SK-N-MC (cell line): ENCODE results near the gene MAX.

Experiments used
- EZH2 ChIP-seq: fragments of 200-600 bp; sonication (generic); IDR thresholded peaks from one replicate; pipeline ENCODE4 v1.6.1; 2017; ENCODE audit warnings: antibody characterized with exemption
- FOXP2 ChIP-seq: optimal IDR thresholded peaks from 2 replicates; pipeline ENCODE3; 2011; ENCODE audit warnings: mild to moderate bottlenecking, moderate library complexity; ENCODE audit not compliant: insufficient read depth; ENCODE audit errors: extremely low read length, control extremely low read depth

DNA sequence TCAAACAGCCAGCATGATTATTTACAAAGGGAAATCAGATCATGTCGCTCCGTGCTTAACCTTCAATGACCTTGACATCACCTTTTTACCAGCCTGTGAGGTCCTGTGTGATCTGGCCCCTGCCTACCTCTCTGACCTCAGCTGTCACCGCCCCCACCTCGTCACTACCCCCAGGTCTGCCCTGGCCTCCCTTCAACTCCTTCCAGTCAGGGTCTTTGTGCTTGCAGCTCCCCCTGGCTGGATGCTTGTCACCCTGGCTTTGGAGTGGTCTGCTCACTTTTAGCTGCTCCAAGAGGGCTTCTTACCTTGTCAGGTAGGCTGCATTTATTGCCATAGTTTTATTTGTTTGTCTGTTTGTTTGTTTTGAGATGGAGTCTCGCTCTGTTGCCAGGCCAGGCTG lies 8.2 kb upstream of the MAX start:
- TF ChIP-seq EZH2: no peak
- no peak for TF ChIP-seq FOXP2
